Prostate gland (tissue), 2 donors: Measurements from ENCODE around the gene TSPAN18.

ENCODE experiments used
- CTCF ChIP-seq, 4 experiments: fragments of 200-600 bp in 2 of 4; fragments of 450-650 bp in 2 of 4; sonication (generic) in 2 of 4; IDR thresholded peaks; 1 replicate in 3 of 4; 2 replicates in 1 of 4; pipeline ENCODE4 v1.5.1; 2016 to 2019; ENCODE audit warnings: antibody characterized with exemption in 4 of 4, mild to moderate bottlenecking in 2 of 4, moderate library complexity in 2 of 4
- POLR2A ChIP-seq: fragments of 450-650 bp; IDR thresholded peaks from one replicate; pipeline ENCODE4 v1.6.1; 2016; ENCODE audit warnings: antibody characterized with exemption, mild to moderate bottlenecking
- POLR2AphosphoS5 ChIP-seq: sonication (generic); formaldehyde crosslinking; IDR thresholded peaks from one replicate; pipeline ENCODE4 v1.6.1; 2017; ENCODE audit warnings: antibody characterized with exemption

GRCh38 chr11:44920451-44920850, 193.7 kb downstream of the TSPAN18 start:
- TF ChIP-seq POLR2AphosphoS5 (no peak), CTCF (IDR thresholded peaks at IDR 0.05) (no peak), POLR2A (no peak)
